Natural killer cell treated with Interleukin-12 subunit alpha and Interleukin-12 subunit beta and Interleukin-15 and Interleukin-18, amount 100 ng/mL, for 72 hours (primary cell): ENCODE measurements around the gene SLC16A1. TPM values are rescaled to one million over a fixed set of nuclear protein-coding genes. Genes with fewer than 3 reads are reported as not detected.

Source experiments
- ATAC-seq, 2 donors: fragments of 150-1000 bp; cut with Tn5 transposase in 1 of 2; sonication (Bioruptor Pico), chemical (Tn5 transposase) in 1 of 2; 2 replicates each; pipeline ENCODE4 v1.10.0; 2021
- DNase-seq: peaks from one replicate; pipeline ENCODE4 v3.0.0; 2022; ENCODE audit warnings: low spot score
- H3K27ac Mint-ChIP-seq, 2 donors: 1 replicate in 1 of 2; 2 replicates in 1 of 2; pipeline ENCODE4 v1.8.0; 2022; ENCODE audit warnings: mixed read lengths in 2 of 2, mild to moderate bottlenecking in 1 of 2, moderate library complexity in 1 of 2
- H3K27me3 Mint-ChIP-seq, 2 donors: 1 replicate in 1 of 2; 2 replicates in 1 of 2; pipeline ENCODE4 v1.8.0; 2022; ENCODE audit warnings: mixed read lengths in 2 of 2
- H3K36me3 Mint-ChIP-seq: one replicate; pipeline ENCODE4 v1.8.0; 2022; ENCODE audit warnings: mixed read lengths
- H3K4me1 Mint-ChIP-seq, 2 donors: 1 replicate in 1 of 2; 2 replicates in 1 of 2; pipeline ENCODE4 v1.8.0; 2022; ENCODE audit warnings: low read depth in 2 of 2, mixed read lengths in 2 of 2, mild to moderate bottlenecking in 1 of 2
- H3K4me3 Mint-ChIP-seq: one replicate; pipeline ENCODE4 v1.8.0; 2022; ENCODE audit warnings: mixed read lengths
- H3K9me3 Mint-ChIP-seq: 2 replicates; pipeline ENCODE4 v1.8.0; 2022; ENCODE audit warnings: mixed read lengths
- total RNA-seq, 2 donors: library from RNA; stranded (reverse); gene quantifications; one replicate each; pipeline ENCODE4 v1.2.3, GENCODE V29; 2022

SLC16A1 gene
- total RNA-seq, 2 donors from 2014 or later = 47.8 to 88.4 TPM

- Mint-ChIP-seq H3K4me3 (peak overlapping the region; percentile 89), H3K27me3 (peaks cover 0 to 3% of the 10 kb centered on the region in 2 donors), H3K4me1 (peaks cover 30 to 57% of the 10 kb centered on the region in 2 donors), H3K36me3 (peaks cover 19% of the 10 kb centered on the region), H3K9me3 (no peaks in the 10 kb centered on the region), H3K27ac (peak overlapping the region; percentile 35 to 90)
- ATAC-seq (peak; percentile 1 to 8), DNase-seq (no peak)
These were observed 642 bp upstream of the SLC16A1 start for GRCh38 chr1:112956544-112957132.

- Mint-ChIP-seq H3K27ac (peak overlapping the region; percentile 35 to 90), H3K9me3 (no peaks in the 10 kb centered on the region), H3K4me1 (peaks cover 30 to 48% of the 10 kb centered on the region in 2 donors), H3K4me3 (peak overlapping the region; percentile 89), H3K36me3 (peaks cover 12% of the 10 kb centered on the region), H3K27me3 (peaks cover 0 to 3% of the 10 kb centered on the region in 2 donors)
- DNase-seq (peak; percentile 72), ATAC-seq (peak; percentile 40 to 63)
These were observed 837 bp downstream of the SLC16A1 start for GRCh38 chr1:112954945-112955772.

DNA sequence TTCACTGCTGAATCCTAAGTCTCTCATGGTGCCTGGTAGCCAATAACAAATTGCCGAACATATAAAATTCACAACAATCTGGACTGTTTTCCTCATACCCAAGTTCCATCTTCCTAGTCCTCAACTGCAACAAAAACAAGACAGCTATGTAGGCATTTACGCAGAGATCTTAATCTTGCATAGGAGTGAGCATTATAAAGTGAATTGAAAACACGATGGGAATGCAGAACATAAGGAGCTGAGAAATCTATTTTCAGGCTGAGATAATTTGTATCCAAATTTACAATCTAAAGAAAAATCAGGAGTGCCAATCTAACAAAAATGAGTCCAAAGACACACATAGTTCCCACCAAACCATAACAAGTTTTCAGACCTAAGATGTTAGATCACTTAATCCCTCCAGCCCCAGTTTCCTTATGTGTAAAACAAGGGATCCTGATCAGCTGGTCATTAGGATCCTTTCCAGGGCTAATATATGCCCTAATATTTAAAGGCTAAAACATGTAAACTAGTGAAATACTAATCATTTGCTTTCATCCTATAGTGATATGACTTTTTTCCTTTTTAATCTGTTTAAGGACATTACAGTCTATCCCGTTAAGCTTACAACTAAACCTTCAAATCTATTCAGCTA lies 1.9 kb downstream of the SLC16A1 start:
- H3K36me3 Mint-ChIP-seq = peaks cover 12% of the 10 kb centered on the region

DNA sequence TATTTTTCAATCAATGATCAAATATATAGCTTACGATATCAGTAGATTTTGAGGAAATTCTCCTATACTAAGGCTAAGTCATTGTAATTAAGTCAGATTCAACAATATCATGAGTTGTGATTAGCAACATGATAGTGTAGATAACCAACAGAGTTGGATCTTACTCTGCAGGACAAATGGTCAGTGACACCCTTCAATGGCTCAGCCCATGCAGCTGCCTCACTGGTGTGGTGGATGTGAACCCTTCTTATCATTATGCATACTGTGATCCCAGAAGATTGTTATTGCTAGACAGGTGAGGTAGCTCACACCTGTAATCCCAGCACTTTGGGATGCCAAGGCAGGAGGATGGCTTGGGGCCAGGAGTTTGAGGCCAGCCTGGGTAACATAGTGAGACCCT lies 5.6 kb downstream of the SLC16A1 start:
- Mint-ChIP-seq H3K4me3 (no peak overlapping the region), H3K36me3 (peaks cover 6% of the 10 kb centered on the region), H3K4me1 (peaks cover 15 to 25% of the 10 kb centered on the region in 2 donors), H3K27ac (no peak overlapping the region), H3K27me3 (peaks cover 0 to 3% of the 10 kb centered on the region in 2 donors), H3K9me3 (no peaks in the 10 kb centered on the region)
- DNase-seq (no peak), ATAC-seq (no peak)

More for the DNA sequence above, 1.9 kb downstream of the SLC16A1 start:
- Mint-ChIP-seq H3K4me1 (peaks cover 30 to 41% of the 10 kb centered on the region in 2 donors), H3K27ac (peak overlapping the region in 1 of 2 donors; percentile 90), H3K27me3 (peaks cover 0 to 3% of the 10 kb centered on the region in 2 donors), H3K4me3 (peak overlapping the region; percentile 89), H3K9me3 (no peaks in the 10 kb centered on the region)
- DNase-seq (no peak), ATAC-seq (no peak)

GRCh38 chr1:112946683-112947082 lies 9.3 kb downstream of the SLC16A1 start:
- Mint-ChIP-seq H3K27ac (no peak overlapping the region), H3K4me1 (no peaks in the 10 kb centered on the region), H3K4me3 (no peak overlapping the region), H3K9me3 (no peaks in the 10 kb centered on the region), H3K27me3 (no peaks in the 10 kb centered on the region), H3K36me3 (no peaks in the 10 kb centered on the region)
- ATAC-seq = no peak
- DNase-seq = no peak

DNA sequence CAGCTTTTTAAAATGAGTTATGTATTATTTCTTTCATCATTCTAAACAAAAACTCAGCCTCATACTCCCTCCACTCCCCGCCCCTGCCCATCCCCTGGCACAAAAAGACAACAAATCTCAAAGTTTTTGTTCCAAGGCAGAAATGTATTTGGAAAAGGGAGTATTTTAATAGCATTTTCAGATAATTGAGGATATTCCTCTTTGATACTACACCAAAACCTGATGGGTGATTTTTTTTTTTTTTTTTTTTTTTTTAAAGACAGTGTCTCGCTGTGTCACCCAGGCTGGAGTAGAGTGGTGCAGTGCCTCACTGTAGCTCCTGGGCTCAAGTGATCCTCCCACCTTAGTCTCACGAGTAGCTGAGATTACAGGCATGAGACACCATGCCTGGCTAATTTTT lies 16.2 kb downstream of the SLC16A1 start:
- DNase-seq = no peak
- H3K36me3 Mint-ChIP-seq = no peaks in the 10 kb centered on the region
- no peaks in the 10 kb centered on the region for H3K27me3 Mint-ChIP-seq
- no peak for ATAC-seq
- H3K4me3 Mint-ChIP-seq = no peak overlapping the region
- no peak overlapping the region for H3K27ac Mint-ChIP-seq
- no peaks in the 10 kb centered on the region for H3K9me3 Mint-ChIP-seq
- peaks cover 14 to 16% of the 10 kb centered on the region in 2 donors for H3K4me1 Mint-ChIP-seq

GRCh38 chr1:112938210-112938609 lies 17.8 kb downstream of the SLC16A1 start:
- Mint-ChIP-seq H3K4me3 (no peak overlapping the region), H3K27ac (peak overlapping the region in 1 of 2 donors; percentile 43), H3K27me3 (no peaks in the 10 kb centered on the region), H3K9me3 (no peaks in the 10 kb centered on the region), H3K4me1 (peaks cover 22 to 23% of the 10 kb centered on the region in 2 donors), H3K36me3 (no peaks in the 10 kb centered on the region)
- ATAC-seq = no peak
- DNase-seq = no peak

DNA sequence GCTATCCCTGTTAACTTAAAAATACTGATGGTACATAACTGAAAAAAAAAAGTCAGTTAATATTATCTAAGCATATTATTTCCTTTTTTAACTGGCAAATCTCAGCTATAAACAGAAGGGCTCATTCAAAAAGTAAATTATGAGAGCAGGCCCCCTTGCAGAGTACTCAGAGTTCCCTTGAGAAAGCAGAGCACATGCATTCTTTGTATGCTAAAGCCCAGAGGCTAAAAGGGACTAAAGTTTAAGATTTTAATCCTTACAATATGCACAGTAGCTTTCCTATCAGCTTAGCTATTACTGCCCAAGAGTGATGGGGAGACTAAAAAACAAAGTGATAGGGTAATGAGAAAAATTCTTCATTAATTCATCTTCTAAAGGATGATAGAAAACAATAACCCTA lies 18.5 kb downstream of the SLC16A1 start:
- Mint-ChIP-seq H3K4me1 (peaks cover 22 to 23% of the 10 kb centered on the region in 2 donors), H3K4me3 (no peak overlapping the region), H3K36me3 (no peaks in the 10 kb centered on the region), H3K27ac (peak overlapping the region in 1 of 2 donors; percentile 43), H3K27me3 (no peaks in the 10 kb centered on the region), H3K9me3 (no peaks in the 10 kb centered on the region)
- DNase-seq (no peak), ATAC-seq (no peak)

GRCh38 chr1:112937070-112937469 lies 18.9 kb downstream of the SLC16A1 start:
- Mint-ChIP-seq H3K27ac (peak overlapping the region in 1 of 2 donors; percentile 15), H3K27me3 (no peaks in the 10 kb centered on the region), H3K4me3 (no peak overlapping the region), H3K36me3 (no peaks in the 10 kb centered on the region), H3K4me1 (peaks cover 22 to 23% of the 10 kb centered on the region in 2 donors), H3K9me3 (no peaks in the 10 kb centered on the region)
- no peak for DNase-seq
- no peak for ATAC-seq

DNA sequence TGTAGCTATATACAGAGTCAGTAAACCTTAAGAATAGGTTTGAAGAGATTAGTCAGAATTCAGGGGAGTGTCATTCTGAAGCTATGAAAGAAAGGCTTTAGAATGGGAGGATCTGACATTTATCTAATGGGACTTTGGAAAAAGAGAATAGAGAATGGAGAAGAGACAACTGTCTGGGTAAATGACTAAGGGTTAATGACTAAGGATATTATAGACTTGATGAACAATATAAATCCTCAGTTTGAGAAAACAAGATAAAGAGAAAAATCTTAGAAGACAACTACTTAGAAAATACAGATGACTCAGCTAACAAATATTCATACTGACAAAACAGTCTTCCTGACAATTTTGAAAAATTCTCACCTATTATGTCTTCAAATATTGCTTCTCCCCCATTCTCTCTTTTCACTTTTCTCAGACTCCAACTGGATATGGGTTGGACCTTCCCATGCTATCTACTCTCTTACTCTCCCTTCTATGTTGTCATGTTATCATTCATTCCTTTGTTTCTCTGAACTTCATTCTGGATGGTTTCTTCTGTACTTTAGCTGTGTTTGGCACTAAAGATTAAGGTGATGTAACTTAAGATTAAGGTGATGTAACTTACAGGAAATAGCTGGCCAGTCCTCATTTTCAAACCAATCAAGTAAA lies 20.4 kb downstream of the SLC16A1 start:
- peak overlapping the region; percentile 60 for H3K4me3 Mint-ChIP-seq

GRCh38 chr1:112934577-112934976 lies 21.4 kb downstream of the SLC16A1 start:
- Mint-ChIP-seq H3K4me1 (peaks cover 22 to 23% of the 10 kb centered on the region in 2 donors), H3K9me3 (no peaks in the 10 kb centered on the region), H3K4me3 (peak overlapping the region; percentile 60), H3K36me3 (no peaks in the 10 kb centered on the region), H3K27me3 (no peaks in the 10 kb centered on the region), H3K27ac (peak overlapping the region; percentile 65 to 78)
- DNase-seq (no peak), ATAC-seq (no peak)

More for the DNA sequence above, 20.4 kb downstream of the SLC16A1 start:
- DNase-seq = no peak
- Mint-ChIP-seq H3K4me1 (peaks cover 22 to 23% of the 10 kb centered on the region in 2 donors), H3K36me3 (no peaks in the 10 kb centered on the region), H3K27ac (peak overlapping the region; percentile 65 to 78), H3K9me3 (no peaks in the 10 kb centered on the region), H3K27me3 (no peaks in the 10 kb centered on the region)
- ATAC-seq = peak in 1 of 2 donors; percentile 48

DNA sequence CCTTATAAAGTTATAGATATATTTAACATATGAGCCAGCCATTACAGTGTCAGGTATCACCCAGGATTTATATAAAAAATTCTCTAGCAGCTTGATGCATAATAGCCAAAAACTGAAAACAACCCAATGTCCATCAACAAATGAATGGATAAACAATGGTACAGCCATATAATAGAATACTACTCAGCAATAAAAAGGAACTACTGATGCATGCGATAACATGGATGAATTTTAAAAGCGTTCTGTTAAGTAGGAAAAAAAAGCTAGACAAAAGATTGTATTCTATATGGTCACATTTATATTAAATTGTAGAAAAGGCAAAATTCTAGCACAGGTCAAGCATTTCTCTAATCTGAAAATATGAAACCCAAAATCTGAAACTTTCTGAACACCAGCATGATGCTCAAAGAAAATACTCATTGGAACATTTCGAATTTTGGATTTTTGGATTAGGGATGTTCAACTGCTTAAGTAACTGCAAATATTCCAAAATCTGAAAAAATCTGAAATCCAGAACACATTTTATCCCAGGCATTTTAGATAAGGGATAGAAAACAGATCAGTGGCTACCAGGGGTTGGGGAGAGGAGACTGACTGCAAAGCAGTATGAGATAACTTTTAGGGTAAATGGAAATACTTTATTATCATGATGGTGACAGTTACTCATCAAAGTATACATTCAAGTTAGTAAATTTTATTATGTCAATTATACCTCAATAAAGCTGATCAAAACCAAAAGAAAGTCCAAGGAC lies 22.0 kb downstream of the SLC16A1 start:
- H3K27ac Mint-ChIP-seq = peak overlapping the region; percentile 65 to 78
- no peaks in the 10 kb centered on the region for H3K27me3 Mint-ChIP-seq
- peaks cover 22 to 23% of the 10 kb centered on the region in 2 donors for H3K4me1 Mint-ChIP-seq
- no peaks in the 10 kb centered on the region for H3K9me3 Mint-ChIP-seq
- H3K4me3 Mint-ChIP-seq = peak overlapping the region; percentile 60
- DNase-seq (no peak), ATAC-seq (no peak)
- H3K36me3 Mint-ChIP-seq = no peaks in the 10 kb centered on the region

DNA sequence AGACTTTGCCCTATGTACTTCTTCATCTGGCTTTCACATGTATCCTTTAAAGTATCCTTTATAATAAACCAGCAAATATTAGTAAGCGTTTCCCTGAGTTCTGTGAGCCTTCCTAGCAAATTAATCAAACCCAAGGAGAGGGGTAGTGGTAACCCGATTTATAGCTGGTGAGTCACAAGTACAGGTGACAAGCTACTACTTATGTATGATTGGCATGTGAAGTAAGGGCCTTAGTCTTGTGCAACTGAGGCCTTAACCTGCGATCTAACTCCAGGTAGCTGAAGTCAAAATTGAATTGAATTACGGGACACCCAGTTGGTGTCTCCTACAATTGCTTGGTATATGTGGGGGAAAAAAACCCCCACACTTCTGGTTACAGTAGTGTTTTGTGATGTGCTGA lies 26.0 kb downstream of the SLC16A1 start:
- no peak for ATAC-seq
- Mint-ChIP-seq H3K4me3 (no peak overlapping the region), H3K9me3 (no peaks in the 10 kb centered on the region), H3K4me1 (peaks cover 8 to 9% of the 10 kb centered on the region in 2 donors), H3K36me3 (peaks cover 5% of the 10 kb centered on the region), H3K27ac (no peak overlapping the region), H3K27me3 (no peaks in the 10 kb centered on the region)
- no peak for DNase-seq
